ENCODE results near the gene SIK2.

SIK2 gene

GRCh38 chr11:111660822-111661221 lies 58.6 kb downstream of the SIK2 start:
- DNase-seq, result no peak

DNA sequence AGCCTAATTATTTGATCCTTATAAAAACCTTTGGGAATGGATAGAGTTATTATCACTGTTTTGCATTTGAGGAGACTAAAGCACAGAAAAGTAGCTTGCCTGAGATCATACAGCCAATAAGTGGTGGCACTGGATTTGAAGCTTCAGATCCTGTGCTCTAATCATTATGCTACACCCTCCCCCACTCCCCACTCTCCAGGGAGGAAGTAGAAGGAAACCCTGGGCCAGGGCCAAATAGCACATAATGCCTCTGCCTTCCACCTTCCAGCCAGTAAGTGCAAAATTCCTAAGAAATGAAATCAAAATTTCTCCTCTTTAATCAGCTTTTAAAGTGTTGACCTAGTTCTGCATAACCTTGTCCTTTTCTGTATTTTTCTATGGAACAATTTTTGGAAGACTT lies 61.6 kb downstream of the SIK2 start:
- DNase-seq, result no peak

- no peak for DNase-seq
Observed at GRCh38 chr11:111665777-111666176, 63.5 kb downstream of the SIK2 start.

GRCh38 chr11:111668980-111669379 lies 66.7 kb downstream of the SIK2 start:
- DNase-seq, result no peak

GRCh38 chr11:111671383-111671782 lies 69.1 kb downstream of the SIK2 start:
- DNase-seq, result no peak

DNA sequence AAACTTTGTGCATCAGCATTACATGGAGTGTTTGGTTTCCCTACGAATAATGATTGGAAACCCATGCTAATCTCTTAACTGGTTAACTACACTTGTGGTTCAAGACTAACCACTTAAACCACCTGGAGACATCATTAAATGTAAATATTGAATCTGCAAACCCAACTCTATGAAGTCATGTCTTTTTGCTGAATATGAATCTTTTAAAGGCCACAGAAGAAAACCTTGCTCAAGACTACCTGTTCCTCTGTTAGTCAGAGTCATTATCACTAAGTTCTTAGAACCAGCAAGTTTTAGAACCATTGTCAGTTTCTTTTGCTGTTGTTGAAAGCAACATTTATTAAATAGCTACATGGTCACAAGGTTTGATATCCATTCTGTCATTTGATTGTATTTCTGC lies 70.7 kb downstream of the SIK2 start:
- no peak for DNase-seq

DNA sequence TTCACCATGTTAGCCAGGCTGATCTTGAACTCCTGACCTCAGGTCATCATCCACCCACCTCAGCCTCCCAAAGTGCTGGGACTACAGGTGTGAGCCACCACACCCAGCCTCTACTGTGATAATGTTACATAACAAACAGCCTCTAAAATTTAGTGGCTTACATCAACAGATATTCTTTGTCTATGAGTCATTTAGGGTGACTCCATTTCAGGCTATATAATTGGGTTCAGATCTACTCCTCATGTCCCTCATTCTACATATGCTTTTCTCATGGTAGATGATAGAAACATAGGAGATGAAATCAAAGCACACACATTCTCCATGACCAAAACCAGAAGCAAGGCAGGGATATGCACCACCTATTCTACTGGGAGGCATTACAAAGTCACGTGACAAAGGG lies 72.7 kb downstream of the SIK2 start:
- DNase-seq, result no peak

GRCh38 chr11:111675891-111676290 lies 73.6 kb downstream of the SIK2 start:
- no peak for DNase-seq

DNA sequence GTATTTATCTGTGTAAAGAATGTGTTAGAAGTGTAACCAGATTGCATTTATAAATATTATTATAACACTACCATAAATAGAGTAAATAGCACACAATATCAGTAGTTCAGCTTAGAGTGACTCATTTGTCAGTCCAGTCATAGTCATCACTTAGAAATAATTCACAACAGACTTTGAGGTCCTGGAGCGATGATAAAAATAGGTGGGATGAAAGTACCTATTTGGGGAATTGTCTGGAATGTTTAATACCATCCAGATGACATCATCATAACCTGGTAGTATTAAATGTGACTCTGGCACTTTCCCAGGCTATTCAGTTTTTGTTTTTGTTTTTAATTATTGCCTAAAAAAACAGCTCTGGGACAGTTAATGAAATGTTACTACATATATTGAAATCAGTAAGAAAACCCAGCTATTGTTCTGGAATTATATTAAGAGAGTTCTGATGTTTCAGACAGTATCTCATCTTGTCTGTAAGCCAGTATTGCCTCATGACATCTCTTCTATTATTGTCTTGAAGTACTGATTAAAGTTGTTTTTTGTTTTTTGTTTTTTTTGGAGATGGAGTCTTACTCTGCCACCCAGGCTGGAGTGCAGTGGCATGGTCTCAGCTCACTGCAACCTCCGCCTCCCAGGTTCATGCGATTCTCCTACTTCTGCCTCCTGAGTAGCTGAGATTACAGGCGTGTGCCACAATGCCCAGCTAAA lies 74.8 kb downstream of the SIK2 start:
- no peak for DNase-seq

- no peak for DNase-seq
Observed at GRCh38 chr11:111680486-111681175, 78.4 kb downstream of the SIK2 start.

DNA sequence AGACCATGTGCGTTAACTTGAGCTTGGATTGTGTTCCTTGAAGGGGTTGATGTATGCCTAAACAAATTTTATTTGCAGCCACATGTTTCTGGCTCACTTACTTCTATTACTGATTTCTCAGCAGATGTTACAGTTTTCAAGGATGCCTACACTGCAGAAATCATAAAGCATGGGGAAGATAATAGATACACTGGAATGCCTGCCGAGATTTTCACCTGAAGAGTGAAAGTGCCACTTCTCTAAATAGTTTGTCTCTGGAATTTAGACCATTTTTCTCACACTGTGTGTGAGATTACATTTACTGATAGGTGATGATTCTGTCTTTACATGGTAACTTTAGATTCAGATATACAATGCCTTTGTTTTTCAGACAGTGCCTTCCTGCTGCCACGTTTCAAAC lies 81.6 kb downstream of the SIK2 start:
- DNase-seq, result no peak

DNA sequence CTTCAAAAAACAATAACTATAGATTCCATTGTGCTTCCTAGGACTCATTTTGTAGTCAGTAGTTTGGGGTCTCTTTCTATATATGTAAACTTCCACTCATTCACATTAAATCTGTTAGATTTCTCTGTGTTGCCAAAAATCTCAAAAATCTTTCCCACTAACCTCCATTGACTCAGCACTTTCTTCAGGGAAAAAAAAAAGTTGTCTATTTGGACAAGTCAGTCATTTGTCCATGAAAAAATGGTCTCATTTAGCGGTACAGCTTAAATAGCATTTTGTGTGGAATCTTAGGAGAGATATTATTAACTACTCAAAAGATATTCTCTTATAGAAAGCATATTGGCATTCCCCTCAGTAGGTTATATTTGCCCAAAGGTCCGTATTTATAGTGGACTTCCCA lies 82.0 kb downstream of the SIK2 start:
- no peak for DNase-seq

GRCh38 chr11:111688013-111688412 lies 85.8 kb downstream of the SIK2 start:
- no peak for DNase-seq

DNA sequence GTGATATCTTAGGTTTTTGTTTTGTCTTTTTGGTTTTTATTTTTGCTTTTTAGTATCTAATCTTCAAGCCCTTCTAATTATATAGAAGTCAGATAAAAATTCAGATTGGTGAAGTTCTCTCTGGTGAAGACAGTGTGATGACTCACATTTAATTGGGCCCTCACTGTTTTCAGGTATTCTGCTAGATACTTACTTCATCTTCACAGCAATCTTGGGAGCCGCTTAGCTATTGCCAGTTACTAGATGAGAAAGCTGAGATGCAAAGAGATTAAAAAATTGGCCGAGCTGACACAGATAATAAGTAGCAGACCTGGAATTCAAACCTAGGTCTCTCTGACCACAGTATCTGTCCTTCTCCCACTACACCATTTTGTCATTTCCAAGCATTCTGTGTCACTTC lies 88.9 kb downstream of the SIK2 start:
- DNase-seq, result no peak

DNA sequence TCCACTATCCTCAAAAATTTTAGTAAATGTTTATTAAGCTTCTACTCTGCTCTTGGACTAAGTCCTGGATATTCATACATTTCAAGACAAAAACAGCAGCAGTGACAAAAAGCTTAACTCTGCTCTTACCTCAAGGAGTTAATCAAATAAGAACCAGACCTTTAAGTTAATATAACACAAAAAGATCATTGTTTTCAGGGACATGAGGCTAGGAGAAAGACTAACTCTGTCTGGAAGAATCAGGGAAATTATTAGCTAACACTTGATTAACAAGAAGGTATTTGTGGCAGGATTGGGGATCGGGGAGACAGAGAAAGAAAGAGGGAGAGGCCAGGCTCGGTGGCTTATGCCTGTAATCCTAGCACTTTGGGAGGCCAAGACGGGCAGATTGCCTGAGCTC lies 89.5 kb downstream of the SIK2 start:
- no peak for DNase-seq

GRCh38 chr11:111693224-111693937 lies 91.1 kb downstream of the SIK2 start:
- no peak for DNase-seq

DNA sequence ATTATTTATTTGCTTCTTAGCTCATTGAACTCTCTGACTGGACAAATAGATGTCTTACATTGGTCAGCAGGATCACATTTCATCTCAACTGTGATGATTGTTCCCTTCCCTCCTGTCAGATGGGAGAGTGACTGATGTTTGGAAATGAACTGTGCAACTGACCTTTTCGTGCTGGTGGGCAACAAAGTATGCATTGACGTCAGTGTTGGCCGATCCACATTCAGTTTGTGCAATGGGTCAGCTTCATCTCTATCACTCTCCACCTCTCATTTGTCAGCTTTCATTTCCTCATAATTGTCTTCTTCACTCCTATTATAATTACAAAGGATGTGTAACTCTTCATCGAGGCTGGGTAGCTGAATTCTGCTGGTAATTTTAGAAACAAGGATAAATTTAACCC lies 92.6 kb downstream of the SIK2 start:
- DNase-seq, result no peak

DNA sequence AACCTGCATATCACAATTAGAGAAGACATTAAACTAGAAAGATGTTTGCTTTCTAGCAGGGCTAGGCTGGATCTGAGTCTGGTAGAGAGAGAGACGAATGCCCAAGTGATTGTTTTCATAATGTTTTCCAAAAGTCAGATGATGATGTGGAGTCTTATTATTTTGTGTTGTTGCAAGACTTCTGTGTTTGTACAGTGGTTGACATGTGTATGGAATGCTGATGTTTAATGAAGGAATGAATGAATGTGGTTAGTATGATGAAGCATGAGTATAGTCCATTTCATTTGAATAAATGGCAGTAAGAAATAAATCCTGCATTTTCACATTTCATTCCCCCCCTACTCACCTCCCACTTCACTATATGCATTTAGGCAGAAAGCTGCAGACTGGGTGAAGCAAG lies 94.3 kb downstream of the SIK2 start:
- DNase-seq, result no peak

GRCh38 chr11:111697933-111698371 lies 95.7 kb downstream of the SIK2 start:
- DNase-seq, result no peak

GRCh38 chr11:111698852-111699559 lies 96.8 kb downstream of the SIK2 start:
- DNase-seq, result no peak

- DNase-seq, result no peak
Observed at GRCh38 chr11:111699579-111700156, 97.4 kb downstream of the SIK2 start.

DNA sequence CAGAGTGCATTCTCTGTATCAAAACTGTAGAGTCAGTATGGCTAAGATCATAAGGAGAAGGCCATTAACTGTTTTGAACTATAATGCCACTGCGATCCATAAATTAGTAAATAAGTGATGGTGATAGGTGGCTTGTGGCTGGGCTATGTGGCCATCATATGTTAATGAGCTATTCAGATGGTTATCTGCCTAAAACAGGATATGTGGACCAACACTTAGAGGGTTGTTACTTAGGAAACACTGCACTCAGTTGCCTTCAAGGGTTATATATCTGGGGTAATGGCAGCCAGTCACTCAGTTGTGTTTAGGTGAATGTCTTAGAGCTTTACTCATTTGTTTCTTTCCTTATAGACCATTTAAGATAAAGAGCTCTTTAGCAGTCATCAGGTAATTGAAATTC lies 97.9 kb downstream of the SIK2 start:
- DNase-seq, result no peak

DNA sequence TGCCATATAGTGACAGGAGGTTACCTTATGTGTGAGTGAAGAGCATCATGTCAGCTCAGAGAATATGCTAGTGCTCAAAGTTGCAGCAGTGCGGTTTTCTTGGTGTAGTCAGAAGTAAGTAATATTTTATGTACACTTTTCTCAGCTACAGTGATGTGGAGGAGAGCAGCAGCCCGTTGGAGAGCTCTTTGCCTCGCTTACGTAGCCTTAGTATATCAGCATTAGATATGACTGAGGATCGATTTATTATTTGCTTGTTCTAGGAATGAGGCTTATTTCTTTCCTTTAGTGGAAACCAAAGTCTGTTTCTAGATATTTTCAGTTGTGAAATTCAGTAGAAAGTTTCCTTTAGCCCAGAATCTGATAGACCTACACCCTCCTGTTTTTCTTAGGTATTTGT lies 100.4 kb downstream of the SIK2 start:
- DNase-seq, result no peak

All from stimulated activated CD4-positive, alpha-beta T cell treated with anti-CD3 and anti-CD28 coated beads, Interleukin-4, amount 100 ng/mL, for 4 hours (primary cell).